ENCODE measurements around the gene SPPL3.

DNA sequence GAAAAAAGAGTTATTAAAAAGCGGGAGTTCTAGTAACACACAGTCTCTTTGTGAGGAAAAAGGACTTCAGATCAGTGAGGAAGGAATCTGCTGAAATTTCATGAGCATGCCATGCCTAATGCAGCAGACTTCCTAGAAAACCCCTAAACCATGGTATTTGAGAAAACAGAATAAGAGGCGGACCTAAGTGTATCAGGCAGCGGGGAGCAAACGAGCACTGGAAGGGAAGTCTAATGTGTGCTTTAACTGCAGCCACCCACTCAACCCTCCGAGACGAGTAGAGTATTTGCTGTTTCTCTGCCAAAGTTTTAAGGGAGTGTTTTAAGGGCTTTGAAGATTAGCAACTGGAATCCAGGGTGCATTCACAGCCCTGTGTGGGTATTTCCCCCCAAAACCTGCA is 142.1 kb downstream of the SPPL3 start:
- peak in 1 of 2 donors; percentile 18 for TF ChIP-seq POLR2A (IDR thresholded peaks at IDR 0.05)
- TF ChIP-seq, protein P1, sequence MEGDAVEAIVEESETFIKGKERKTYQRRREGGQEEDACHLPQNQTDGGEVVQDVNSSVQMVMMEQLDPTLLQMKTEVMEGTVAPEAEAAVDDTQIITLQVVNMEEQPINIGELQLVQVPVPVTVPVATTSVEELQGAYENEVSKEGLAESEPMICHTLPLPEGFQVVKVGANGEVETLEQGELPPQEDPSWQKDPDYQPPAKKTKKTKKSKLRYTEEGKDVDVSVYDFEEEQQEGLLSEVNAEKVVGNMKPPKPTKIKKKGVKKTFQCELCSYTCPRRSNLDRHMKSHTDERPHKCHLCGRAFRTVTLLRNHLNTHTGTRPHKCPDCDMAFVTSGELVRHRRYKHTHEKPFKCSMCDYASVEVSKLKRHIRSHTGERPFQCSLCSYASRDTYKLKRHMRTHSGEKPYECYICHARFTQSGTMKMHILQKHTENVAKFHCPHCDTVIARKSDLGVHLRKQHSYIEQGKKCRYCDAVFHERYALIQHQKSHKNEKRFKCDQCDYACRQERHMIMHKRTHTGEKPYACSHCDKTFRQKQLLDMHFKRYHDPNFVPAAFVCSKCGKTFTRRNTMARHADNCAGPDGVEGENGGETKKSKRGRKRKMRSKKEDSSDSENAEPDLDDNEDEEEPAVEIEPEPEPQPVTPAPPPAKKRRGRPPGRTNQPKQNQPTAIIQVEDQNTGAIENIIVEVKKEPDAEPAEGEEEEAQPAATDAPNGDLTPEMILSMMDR (IDR thresholded peaks at IDR 0.05): no peak
